Measurements from ENCODE around the gene SLC35G4.
"Not testable (repeated sequence)": the region's sequence is repeated elsewhere in the genome, so short reads cannot be mapped to it uniquely, and the experiment has no call there.

SLC35G4 gene

DNA sequence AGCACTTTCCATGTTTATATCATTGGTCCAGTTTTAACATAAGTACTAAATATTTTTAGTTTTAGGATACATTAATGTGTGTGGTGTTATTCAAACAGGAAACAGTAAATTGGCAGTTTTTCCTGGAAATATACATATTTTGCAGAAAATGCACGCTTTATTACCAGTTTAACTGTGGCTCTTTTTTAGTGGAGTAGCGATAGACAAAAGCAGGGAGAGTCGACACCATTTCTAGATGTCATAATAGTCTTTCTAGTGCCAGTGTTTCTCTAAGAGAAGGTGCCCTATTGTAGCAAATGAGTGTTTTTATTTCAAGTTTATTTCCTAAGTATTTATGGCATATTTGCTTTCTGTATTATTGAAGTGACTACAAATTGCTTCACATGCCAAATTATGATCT, 9.1 kb upstream of the SLC35G4 start:
- no peaks in the 10 kb centered on the region for H3K27me3 ChIP-seq
- no peaks in the 10 kb centered on the region for H3K4me1 ChIP-seq
- H3K4me3 ChIP-seq (ENCODE audit: low read depth, low read length), result no peak overlapping the region
- DNase-seq, result no peak
- no peaks in the 10 kb centered on the region for H3K9me3 ChIP-seq
- H3K36me3 ChIP-seq, result no peaks in the 10 kb centered on the region
- TF ChIP-seq, protein P1, sequence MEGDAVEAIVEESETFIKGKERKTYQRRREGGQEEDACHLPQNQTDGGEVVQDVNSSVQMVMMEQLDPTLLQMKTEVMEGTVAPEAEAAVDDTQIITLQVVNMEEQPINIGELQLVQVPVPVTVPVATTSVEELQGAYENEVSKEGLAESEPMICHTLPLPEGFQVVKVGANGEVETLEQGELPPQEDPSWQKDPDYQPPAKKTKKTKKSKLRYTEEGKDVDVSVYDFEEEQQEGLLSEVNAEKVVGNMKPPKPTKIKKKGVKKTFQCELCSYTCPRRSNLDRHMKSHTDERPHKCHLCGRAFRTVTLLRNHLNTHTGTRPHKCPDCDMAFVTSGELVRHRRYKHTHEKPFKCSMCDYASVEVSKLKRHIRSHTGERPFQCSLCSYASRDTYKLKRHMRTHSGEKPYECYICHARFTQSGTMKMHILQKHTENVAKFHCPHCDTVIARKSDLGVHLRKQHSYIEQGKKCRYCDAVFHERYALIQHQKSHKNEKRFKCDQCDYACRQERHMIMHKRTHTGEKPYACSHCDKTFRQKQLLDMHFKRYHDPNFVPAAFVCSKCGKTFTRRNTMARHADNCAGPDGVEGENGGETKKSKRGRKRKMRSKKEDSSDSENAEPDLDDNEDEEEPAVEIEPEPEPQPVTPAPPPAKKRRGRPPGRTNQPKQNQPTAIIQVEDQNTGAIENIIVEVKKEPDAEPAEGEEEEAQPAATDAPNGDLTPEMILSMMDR (IDR thresholded peaks at IDR 0.05; ENCODE audit: low read depth, low read length), result no peak

DNA sequence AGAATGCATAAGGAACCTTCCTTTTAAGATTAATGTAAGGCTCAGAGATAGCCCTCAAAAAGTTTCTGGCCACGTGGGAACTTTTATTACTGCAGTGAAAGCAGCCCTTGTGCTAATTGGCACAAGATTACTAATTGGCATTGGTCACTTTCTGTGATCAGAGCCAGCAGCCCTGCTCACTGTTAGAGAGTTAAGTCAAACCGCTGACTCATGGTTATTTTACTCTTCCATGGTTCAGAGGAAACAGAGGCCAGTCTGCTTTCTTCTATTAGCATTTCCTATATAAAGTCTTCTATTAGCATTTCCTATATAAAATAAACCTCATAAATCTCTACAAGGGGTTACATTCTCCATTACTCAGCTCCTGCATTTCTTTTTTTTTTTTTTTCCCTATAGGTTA, 1.5 kb upstream of the SLC35G4 start:
- Histone ChIP-seq H3K36me3 (no peaks in the 10 kb centered on the region), H3K4me3 (ENCODE audit: low read depth, low read length) (no peak overlapping the region), H3K9me3 (no peaks in the 10 kb centered on the region), H3K27me3 (no peaks in the 10 kb centered on the region), H3K4me1 (no peaks in the 10 kb centered on the region)
- DNase-seq, result no peak
- TF ChIP-seq, protein P1 (IDR thresholded peaks at IDR 0.05; ENCODE audit: low read depth, low read length), result no peak

DNA sequence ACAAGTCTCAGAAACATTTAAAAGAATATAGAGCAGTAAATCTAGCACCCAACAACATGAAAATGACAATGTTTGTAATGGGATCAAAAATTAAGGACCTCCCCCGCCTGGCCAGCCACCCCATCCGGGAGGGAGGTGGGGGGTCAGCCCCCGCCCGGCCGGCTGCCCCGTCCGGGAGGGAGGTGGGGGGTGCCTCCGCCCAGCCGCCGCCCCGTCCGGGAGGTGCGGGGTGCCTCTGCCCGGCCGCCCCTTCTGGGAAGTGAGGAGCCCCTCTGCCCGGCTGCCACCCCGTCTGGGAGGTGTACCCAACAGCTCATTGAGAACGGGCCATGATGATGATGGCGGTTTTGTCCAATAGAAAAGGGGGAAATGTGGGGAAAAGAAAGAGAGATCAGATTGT, 778 bp upstream of the SLC35G4 start:
- DNase-seq; H3K36me3 ChIP-seq; H3K9me3 ChIP-seq; H3K27me3 ChIP-seq; H3K4me1 ChIP-seq; H3K4me3 ChIP-seq (ENCODE audit: low read depth, low read length): not testable (repeated sequence)

DNA sequence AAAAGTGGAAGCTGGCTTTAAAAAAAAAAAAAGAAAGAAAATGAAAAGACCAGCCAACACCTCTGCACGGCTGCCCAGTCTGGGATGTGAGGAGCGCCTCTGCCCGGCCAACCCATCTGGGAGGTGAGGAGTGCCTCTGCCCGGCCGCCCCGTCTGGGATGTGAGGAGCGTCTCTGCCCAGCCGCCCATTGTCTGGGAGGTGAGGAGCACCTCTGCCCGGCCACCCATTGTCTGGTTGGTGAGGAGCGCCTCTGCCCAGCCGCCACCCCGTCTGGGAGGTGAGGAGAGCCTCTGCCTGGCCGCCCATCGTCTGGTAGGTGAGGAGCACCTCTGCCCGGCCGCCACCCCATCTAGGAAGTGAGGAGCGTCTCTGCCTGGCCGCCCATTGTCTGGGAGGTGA, 3.7 kb downstream of the SLC35G4 start:
- not testable (repeated sequence) for H3K36me3 ChIP-seq; H3K9me3 ChIP-seq; H3K27me3 ChIP-seq; H3K4me1 ChIP-seq; H3K4me3 ChIP-seq (ENCODE audit: low read depth, low read length); DNase-seq

DNA sequence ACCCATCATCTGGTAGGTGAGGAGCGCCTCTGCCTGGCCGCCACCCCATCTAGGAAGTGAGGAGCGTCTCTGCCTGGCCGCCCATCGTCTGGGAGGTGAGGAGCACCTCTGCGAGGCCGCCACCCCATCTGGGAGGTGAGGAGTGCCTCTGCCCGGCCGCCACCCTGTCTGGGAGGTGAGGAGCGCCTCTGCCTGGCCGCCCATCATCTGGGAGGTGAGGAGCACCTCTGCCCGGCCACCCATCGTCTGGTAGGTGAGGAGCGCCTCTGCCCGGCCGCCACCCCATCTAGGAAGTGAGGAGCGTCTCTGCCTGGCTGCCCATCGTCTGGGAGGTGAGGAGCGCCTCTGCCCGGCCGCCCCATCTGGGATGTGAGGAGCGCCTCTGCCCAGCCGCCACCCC, 4.2 kb downstream of the SLC35G4 start:
- H3K4me3 ChIP-seq (ENCODE audit: low read depth, low read length); H3K36me3 ChIP-seq; H3K4me1 ChIP-seq; H3K9me3 ChIP-seq; H3K27me3 ChIP-seq; DNase-seq: not testable (repeated sequence)

DNA sequence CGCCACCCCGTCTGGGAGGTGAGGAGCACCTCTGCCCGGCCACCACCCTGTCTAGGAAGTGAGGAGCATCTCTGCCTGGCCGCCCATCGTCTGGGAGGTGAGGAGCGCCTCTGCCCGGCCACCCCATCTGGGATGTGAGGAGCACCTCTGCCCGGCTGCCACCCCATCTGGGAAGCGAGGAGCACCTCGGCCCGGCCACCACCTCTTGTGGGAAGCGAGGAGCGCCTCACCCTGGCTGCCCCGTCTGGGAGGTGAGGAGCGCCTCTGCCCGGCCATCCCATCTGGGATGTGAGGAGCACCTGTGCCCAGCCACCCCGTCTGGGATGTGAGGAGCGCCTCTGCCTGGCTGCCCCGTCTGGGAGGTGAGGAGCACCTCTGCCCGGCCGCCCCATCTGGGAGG, 4.6 kb downstream of the SLC35G4 start:
- not testable (repeated sequence) for H3K36me3 ChIP-seq; H3K9me3 ChIP-seq; H3K27me3 ChIP-seq; DNase-seq; H3K4me1 ChIP-seq; H3K4me3 ChIP-seq (ENCODE audit: low read depth, low read length)

DNA sequence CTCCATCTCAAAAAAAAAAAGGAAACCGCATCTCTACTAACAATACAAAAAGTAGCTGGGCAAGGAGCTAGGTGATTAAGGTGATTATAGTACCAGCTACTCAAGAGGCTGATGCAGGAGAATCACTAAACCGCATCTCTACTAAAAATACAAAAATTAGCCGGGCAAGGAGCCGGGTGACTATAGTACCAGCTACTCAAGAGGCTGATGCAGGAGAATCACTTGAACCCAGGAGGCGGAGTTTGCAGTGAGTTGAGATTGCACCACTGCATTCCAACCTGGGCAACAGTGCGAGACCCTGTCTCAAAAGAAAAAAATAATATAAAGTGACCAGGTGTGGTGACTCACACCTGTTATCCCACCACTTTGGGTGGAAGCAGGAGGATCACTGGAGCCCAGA, 5.6 kb downstream of the SLC35G4 start:
- not testable (repeated sequence) for H3K9me3 ChIP-seq; H3K4me3 ChIP-seq (ENCODE audit: low read depth, low read length); H3K36me3 ChIP-seq; H3K4me1 ChIP-seq; DNase-seq; H3K27me3 ChIP-seq

DNA sequence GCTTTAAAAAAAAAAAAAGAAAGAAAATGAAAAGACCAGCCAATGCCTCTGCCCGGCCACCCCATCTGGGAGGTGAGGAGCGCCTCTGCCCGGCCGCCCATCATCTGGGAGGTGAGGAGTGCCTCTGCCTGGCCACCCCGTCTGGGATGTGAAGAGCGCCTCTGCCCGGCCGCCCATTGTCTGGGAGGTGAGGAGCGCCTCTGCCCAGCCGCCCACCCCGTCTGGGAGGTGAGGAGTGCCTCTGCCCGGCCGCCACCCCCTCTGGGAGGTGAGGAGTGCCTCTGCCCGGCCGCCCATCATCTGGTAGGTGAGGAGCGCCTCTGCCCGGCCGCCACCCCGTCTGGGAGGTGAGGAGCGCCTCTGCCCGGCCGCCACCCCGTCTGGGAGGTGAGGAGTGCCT, 37.9 kb downstream of the SLC35G4 start:
- not testable (repeated sequence) for DNase-seq; H3K27me3 ChIP-seq; H3K4me3 ChIP-seq (ENCODE audit: low read depth, low read length); H3K36me3 ChIP-seq; H3K9me3 ChIP-seq; H3K4me1 ChIP-seq

DNA sequence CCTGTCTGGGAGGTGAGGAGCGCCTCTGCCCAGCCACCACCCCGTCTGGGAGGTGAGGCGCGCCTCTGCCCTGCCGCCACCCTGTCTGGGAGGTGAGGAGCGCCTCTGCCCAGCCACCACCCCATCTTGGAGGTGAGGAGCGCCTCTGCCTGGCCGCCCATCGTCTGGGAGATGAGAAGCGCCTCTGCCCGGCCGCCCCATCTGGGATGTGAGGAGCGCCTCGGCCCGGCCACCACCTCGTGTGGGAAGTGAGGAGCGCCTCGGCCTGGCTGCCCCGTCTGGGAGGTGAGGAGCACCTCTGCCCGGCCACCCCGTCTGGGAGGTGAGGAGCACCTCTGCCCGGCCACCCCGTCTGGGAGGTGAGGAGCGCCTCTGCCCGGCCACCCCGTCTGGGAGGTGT, 38.4 kb downstream of the SLC35G4 start:
- not testable (repeated sequence) for H3K4me1 ChIP-seq; DNase-seq; H3K9me3 ChIP-seq; H3K27me3 ChIP-seq; H3K36me3 ChIP-seq; H3K4me3 ChIP-seq (ENCODE audit: low read depth, low read length)

DNA sequence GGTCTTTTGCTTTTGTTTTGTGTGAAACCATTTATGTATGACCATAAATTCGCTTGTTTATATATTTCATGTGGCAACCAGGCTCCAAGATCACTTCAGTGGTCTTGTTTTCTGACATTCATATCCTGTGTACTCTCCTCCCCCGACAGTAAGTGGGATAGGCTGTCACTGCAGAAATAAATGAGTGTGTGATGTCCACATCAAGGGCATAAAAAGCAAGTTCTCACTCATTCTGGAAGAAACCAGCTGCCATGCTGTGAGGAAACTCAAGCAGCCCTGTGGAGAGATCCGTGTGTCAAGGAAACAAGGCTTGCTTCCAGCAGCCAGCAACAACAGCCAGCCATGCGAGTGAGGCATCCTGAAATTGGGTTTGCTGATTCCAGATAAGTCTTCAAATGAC, 40.4 kb downstream of the SLC35G4 start:
- Histone ChIP-seq H3K36me3 (no peaks in the 10 kb centered on the region), H3K27me3 (no peaks in the 10 kb centered on the region), H3K4me3 (ENCODE audit: low read depth, low read length) (no peak overlapping the region), H3K9me3 (no peaks in the 10 kb centered on the region), H3K4me1 (no peaks in the 10 kb centered on the region)
- TF ChIP-seq, protein P1 (IDR thresholded peaks at IDR 0.05; ENCODE audit: low read depth, low read length), result no peak
- no peak for DNase-seq

Data from BE2C (cell line).